Adipocyte (in vitro differentiated cells): Measurements from ENCODE around the gene MNAT1.

Experiments used
- DNase-seq: peaks from one replicate; pipeline ENCODE4 v3.0.0-alpha.2; 2015; ENCODE audit warnings: low read depth
- H3K27me3 ChIP-seq: replicated peaks from 2 replicates; pipeline ENCODE4 v1.7.0; 2013; ENCODE audit warnings: mild to moderate bottlenecking, low read length, moderate library complexity; ENCODE audit not compliant: control insufficient read depth, insufficient read depth
- H3K36me3 ChIP-seq: 2 replicates; pipeline ENCODE4 v1.7.0; 2013; ENCODE audit warnings: low read length, mild to moderate bottlenecking, moderate library complexity; ENCODE audit not compliant: control insufficient read depth, insufficient read depth, severe bottlenecking
- H3K4me1 ChIP-seq: 2 replicates; pipeline ENCODE4 v1.7.0; 2013; ENCODE audit warnings: mild to moderate bottlenecking, low read length, moderate library complexity; ENCODE audit not compliant: control insufficient read depth, insufficient read depth
- H3K4me3 ChIP-seq: 2 replicates; pipeline ENCODE4 v1.7.0; 2013; ENCODE audit warnings: mild to moderate bottlenecking, low read length, moderate library complexity
- H3K9ac ChIP-seq: 2 replicates; pipeline ENCODE4 v1.7.0; 2013; ENCODE audit warnings: mild to moderate bottlenecking, low read length, moderate library complexity
- H3K9me3 ChIP-seq: 2 replicates; pipeline ENCODE4 v1.7.0; 2013; ENCODE audit warnings: mild to moderate bottlenecking, low read length, moderate library complexity; ENCODE audit not compliant: control insufficient read depth

Gene MNAT1

GRCh38 chr14:60744566-60744965 lies 10.0 kb downstream of the MNAT1 start:
- H3K4me3 ChIP-seq = no peak overlapping the region
- H3K36me3 ChIP-seq = no peaks in the 10 kb centered on the region
- no peaks in the 10 kb centered on the region for H3K9me3 ChIP-seq
- DNase-seq = no peak
- no peaks in the 10 kb centered on the region for H3K27me3 ChIP-seq
- no peaks in the 10 kb centered on the region for H3K4me1 ChIP-seq
- H3K9ac ChIP-seq = no peak overlapping the region

GRCh38 chr14:60753264-60754119 lies 18.9 kb downstream of the MNAT1 start:
- H3K27me3 ChIP-seq = no peaks in the 10 kb centered on the region
- H3K4me1 ChIP-seq = peaks cover 22% of the 10 kb centered on the region
- no peak overlapping the region for H3K9ac ChIP-seq
- H3K36me3 ChIP-seq = no peaks in the 10 kb centered on the region
- DNase-seq = no peak
- no peak overlapping the region for H3K4me3 ChIP-seq
- no peaks in the 10 kb centered on the region for H3K9me3 ChIP-seq

- H3K9ac ChIP-seq = peak overlapping the region; percentile 65
- H3K9me3 ChIP-seq = no peaks in the 10 kb centered on the region
- peaks cover 56% of the 10 kb centered on the region for H3K4me1 ChIP-seq
- H3K4me3 ChIP-seq = peak overlapping the region; percentile 59
- no peaks in the 10 kb centered on the region for H3K36me3 ChIP-seq
- DNase-seq = peak; percentile 55
- H3K27me3 ChIP-seq = no peaks in the 10 kb centered on the region
Observed at GRCh38 chr14:60756847-60757246, 22.3 kb downstream of the MNAT1 start.

- H3K4me3 ChIP-seq = peak overlapping the region; percentile 59
- peaks cover 56% of the 10 kb centered on the region for H3K4me1 ChIP-seq
- no peaks in the 10 kb centered on the region for H3K9me3 ChIP-seq
- H3K36me3 ChIP-seq = no peaks in the 10 kb centered on the region
- peak overlapping the region; percentile 65 for H3K9ac ChIP-seq
- H3K27me3 ChIP-seq = no peaks in the 10 kb centered on the region
- peak; percentile 77 for DNase-seq
Observed at GRCh38 chr14:60757567-60758002, 23.0 kb downstream of the MNAT1 start.

- DNase-seq = peak; percentile 43
- Histone ChIP-seq H3K27me3 (no peaks in the 10 kb centered on the region), H3K36me3 (no peaks in the 10 kb centered on the region), H3K4me3 (no peak overlapping the region), H3K9me3 (no peaks in the 10 kb centered on the region), H3K9ac (peak overlapping the region; percentile 15), H3K4me1 (peaks cover 56% of the 10 kb centered on the region)
Observed at GRCh38 chr14:60758885-60759284, 24.3 kb downstream of the MNAT1 start.

- Histone ChIP-seq H3K4me1 (peaks cover 56% of the 10 kb centered on the region), H3K36me3 (no peaks in the 10 kb centered on the region), H3K9ac (peak overlapping the region; percentile 2), H3K27me3 (no peaks in the 10 kb centered on the region), H3K9me3 (no peaks in the 10 kb centered on the region), H3K4me3 (peak overlapping the region; percentile 5)
- DNase-seq = peak; percentile 38
Observed at GRCh38 chr14:60760209-60760608, 25.6 kb downstream of the MNAT1 start.

- peak; percentile 19 for DNase-seq
- H3K4me3 ChIP-seq = peak overlapping the region; percentile 5
- H3K9ac ChIP-seq = no peak overlapping the region
- H3K36me3 ChIP-seq = no peaks in the 10 kb centered on the region
- no peaks in the 10 kb centered on the region for H3K9me3 ChIP-seq
- no peaks in the 10 kb centered on the region for H3K27me3 ChIP-seq
- peaks cover 56% of the 10 kb centered on the region for H3K4me1 ChIP-seq
Observed at GRCh38 chr14:60760644-60761364, 26.2 kb downstream of the MNAT1 start.

GRCh38 chr14:60768602-60769001 lies 34.0 kb downstream of the MNAT1 start:
- H3K9me3 ChIP-seq = no peaks in the 10 kb centered on the region
- no peak overlapping the region for H3K4me3 ChIP-seq
- no peak overlapping the region for H3K9ac ChIP-seq
- no peaks in the 10 kb centered on the region for H3K4me1 ChIP-seq
- H3K27me3 ChIP-seq = no peaks in the 10 kb centered on the region
- no peaks in the 10 kb centered on the region for H3K36me3 ChIP-seq
- DNase-seq = no peak

GRCh38 chr14:60771117-60771516 lies 36.6 kb downstream of the MNAT1 start:
- H3K9me3 ChIP-seq = no peaks in the 10 kb centered on the region
- no peaks in the 10 kb centered on the region for H3K36me3 ChIP-seq
- H3K4me1 ChIP-seq = peaks cover 21% of the 10 kb centered on the region
- DNase-seq = no peak
- H3K27me3 ChIP-seq = no peaks in the 10 kb centered on the region
- H3K4me3 ChIP-seq = no peak overlapping the region
- no peak overlapping the region for H3K9ac ChIP-seq

GRCh38 chr14:60773558-60773957 lies 39.0 kb downstream of the MNAT1 start:
- no peaks in the 10 kb centered on the region for H3K36me3 ChIP-seq
- peaks cover 38% of the 10 kb centered on the region for H3K4me1 ChIP-seq
- DNase-seq = no peak
- H3K9me3 ChIP-seq = no peaks in the 10 kb centered on the region
- no peak overlapping the region for H3K4me3 ChIP-seq
- H3K9ac ChIP-seq = no peak overlapping the region
- H3K27me3 ChIP-seq = no peaks in the 10 kb centered on the region

- no peaks in the 10 kb centered on the region for H3K9me3 ChIP-seq
- no peaks in the 10 kb centered on the region for H3K27me3 ChIP-seq
- H3K36me3 ChIP-seq = no peaks in the 10 kb centered on the region
- no peak overlapping the region for H3K9ac ChIP-seq
- peak overlapping the region; percentile 0 for H3K4me3 ChIP-seq
- DNase-seq = peak; percentile 39
- H3K4me1 ChIP-seq = peaks cover 42% of the 10 kb centered on the region
Observed at GRCh38 chr14:60775296-60775695, 40.7 kb downstream of the MNAT1 start.
